ENCODE data around the gene GNAS-AS1. TPM values are rescaled to one million over a fixed set of nuclear protein-coding genes. Genes with fewer than 3 reads are reported as not detected.

The GNAS-AS1 gene
- total and polyA plus RNA-seq, 2 donors from 2014 or later: 0.37 to 0.88 TPM

DNA sequence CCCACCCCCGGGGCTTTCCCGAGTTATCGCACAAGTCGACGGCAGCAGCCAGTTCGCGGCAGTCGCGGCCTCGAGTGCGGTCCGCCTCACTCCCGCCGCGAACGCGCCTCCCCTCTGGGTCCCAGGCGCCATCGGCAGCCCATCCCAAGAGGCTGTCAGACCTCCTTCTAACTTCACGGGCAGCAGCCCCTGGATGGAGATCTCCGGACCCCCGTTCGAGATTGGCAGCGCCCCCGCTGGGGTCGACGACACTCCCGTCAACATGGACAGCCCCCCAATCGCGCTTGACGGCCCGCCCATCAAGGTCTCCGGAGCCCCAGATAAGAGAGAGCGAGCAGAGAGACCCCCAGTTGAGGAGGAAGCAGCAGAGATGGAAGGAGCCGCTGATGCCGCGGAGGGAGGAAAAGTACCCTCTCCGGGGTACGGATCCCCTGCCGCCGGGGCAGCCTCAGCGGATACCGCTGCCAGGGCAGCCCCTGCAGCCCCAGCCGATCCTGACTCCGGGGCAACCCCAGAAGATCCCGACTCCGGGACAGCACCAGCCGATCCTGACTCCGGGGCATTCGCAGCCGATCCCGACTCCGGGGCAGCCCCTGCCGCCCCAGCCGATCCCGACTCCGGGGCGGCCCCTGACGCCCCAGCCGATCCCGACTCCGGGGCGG, 3.4 kb upstream of the GNAS-AS1 start:
- no peak for FAIRE-seq

DNA sequence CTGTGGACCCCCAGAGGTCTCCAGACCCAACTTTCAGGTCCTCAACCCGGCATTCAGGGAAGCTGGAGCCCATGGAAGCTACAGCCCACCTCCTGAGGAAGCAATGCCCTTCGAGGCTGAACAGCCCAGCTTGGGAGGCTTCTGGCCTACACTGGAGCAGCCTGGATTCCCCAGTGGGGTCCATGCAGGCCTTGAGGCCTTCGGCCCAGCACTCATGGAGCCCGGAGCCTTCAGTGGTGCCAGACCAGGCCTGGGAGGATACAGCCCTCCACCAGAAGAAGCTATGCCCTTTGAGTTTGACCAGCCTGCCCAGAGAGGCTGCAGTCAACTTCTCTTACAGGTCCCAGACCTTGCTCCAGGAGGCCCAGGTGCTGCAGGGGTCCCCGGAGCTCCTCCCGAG, 2.8 kb upstream of the GNAS-AS1 start:
- intact Hi-C loops (cut with DNase I): no loop called here

More for the DNA sequence above, 3.4 kb upstream of the GNAS-AS1 start:
- Histone ChIP-seq H3K9ac (ENCODE audit: low read length in 3 of 3) (no peak overlapping the region), H3K27me3 (ENCODE audit: control insufficient read depth, insufficient read depth, low read length) (no peaks in the 10 kb centered on the region), H3K9me3 (ENCODE audit: control insufficient read depth in 2 of 3, insufficient read depth in 1 of 3, low read length in 3 of 3) (no peaks in the 10 kb centered on the region), H3K4me1 (ENCODE audit: control insufficient read depth in 2 of 3, insufficient read depth in 2 of 3, low read depth in 1 of 3, low read length in 3 of 3) (no peaks in the 10 kb centered on the region), H3K4me3 (ENCODE audit: low read length in 3 of 3) (no peak overlapping the region), H3K36me3 (ENCODE audit: control insufficient read depth in 2 of 3, insufficient read depth in 3 of 3, low read length in 3 of 3) (no peaks in the 10 kb centered on the region), H3K27ac (ENCODE audit: low read depth in 2 of 2, low read length in 2 of 2) (no peak overlapping the region)
- intact Hi-C loops (cut with DNase I): no loop called here
- TF ChIP-seq, protein P1, sequence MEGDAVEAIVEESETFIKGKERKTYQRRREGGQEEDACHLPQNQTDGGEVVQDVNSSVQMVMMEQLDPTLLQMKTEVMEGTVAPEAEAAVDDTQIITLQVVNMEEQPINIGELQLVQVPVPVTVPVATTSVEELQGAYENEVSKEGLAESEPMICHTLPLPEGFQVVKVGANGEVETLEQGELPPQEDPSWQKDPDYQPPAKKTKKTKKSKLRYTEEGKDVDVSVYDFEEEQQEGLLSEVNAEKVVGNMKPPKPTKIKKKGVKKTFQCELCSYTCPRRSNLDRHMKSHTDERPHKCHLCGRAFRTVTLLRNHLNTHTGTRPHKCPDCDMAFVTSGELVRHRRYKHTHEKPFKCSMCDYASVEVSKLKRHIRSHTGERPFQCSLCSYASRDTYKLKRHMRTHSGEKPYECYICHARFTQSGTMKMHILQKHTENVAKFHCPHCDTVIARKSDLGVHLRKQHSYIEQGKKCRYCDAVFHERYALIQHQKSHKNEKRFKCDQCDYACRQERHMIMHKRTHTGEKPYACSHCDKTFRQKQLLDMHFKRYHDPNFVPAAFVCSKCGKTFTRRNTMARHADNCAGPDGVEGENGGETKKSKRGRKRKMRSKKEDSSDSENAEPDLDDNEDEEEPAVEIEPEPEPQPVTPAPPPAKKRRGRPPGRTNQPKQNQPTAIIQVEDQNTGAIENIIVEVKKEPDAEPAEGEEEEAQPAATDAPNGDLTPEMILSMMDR (IDR thresholded peaks at IDR 0.05; ENCODE audit: borderline replicate concordance, extremely low read depth, insufficient read depth): no peak
- no peak for DNase-seq

DNA sequence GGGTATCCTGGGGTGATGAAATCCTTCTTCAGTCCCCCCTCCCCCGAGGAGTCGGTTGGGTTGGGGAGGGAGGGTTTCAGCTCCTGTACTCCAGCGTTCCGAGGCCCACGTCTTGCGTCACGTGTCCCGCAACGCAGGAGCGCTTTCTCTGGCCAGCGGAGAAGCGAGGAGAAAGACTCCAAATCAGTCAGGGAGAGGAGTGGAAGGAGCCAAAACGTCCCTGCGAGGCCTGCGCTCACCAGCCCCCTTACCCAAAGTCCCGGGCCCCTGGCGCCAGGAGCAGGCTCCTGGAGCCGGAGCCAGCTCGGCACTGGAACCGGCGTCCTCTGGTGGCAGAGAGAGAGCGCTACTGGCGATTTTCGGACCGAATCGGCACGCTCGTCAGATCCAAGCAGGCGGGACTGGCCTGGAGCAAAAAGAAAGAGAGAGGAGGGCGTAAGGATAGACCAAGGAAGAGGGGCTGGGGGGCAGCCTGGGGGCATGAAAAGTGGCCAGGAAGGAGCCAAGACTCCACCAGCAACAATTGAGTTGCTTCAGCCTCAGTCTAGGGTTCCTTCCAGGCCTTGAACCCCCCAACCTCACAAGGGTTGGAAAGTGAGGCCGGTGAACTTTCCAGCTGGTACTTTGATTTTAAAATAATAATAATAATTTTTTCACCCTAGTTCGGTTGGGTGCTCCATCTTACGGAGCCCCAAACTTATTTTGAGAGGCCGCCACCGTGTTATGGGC, 2.0 kb upstream of the GNAS-AS1 start, which contains the start of gene GNAS:
Gene GNAS (plus strand): TSS at position 174 of the 729 bp plus-strand sequence.
- Histone ChIP-seq H3K27me3 (ENCODE audit: control insufficient read depth, insufficient read depth, low read length) (no peaks in the 10 kb centered on the region), H3K27ac (ENCODE audit: low read depth in 2 of 2, low read length in 2 of 2) (no peak within 1 kb of the TSS), H3K9ac (ENCODE audit: low read length in 3 of 3) (no peak within 1 kb of the TSS), H3K4me1 (ENCODE audit: control insufficient read depth in 2 of 3, insufficient read depth in 2 of 3, low read depth in 1 of 3, low read length in 3 of 3) (no peaks in the 10 kb centered on the region), H3K36me3 (ENCODE audit: control insufficient read depth in 2 of 3, insufficient read depth in 3 of 3, low read length in 3 of 3) (no peaks in the 10 kb centered on the region), H3K4me3 (ENCODE audit: low read length in 3 of 3) (peak within 1 kb of the TSS in 1 of 3 donors; percentile 47), H3K9me3 (ENCODE audit: control insufficient read depth in 2 of 3, insufficient read depth in 1 of 3, low read length in 3 of 3) (no peaks in the 10 kb centered on the region)
- TF ChIP-seq, protein P1 (IDR thresholded peaks at IDR 0.05; ENCODE audit: borderline replicate concordance, extremely low read depth, insufficient read depth): peak; percentile 47
- intact Hi-C loops (cut with DNase I): no loop called here
- DNase-seq (peak; percentile 74 to 85 (median 78)), FAIRE-seq (no peak)

More for the DNA sequence above, 2.8 kb upstream of the GNAS-AS1 start:
- FAIRE-seq: no peak
- no peaks in the 10 kb centered on the region for H3K27me3 ChIP-seq (ENCODE audit: control insufficient read depth, insufficient read depth, low read length)
- TF ChIP-seq, protein P1 (IDR thresholded peaks at IDR 0.05; ENCODE audit: borderline replicate concordance, extremely low read depth, insufficient read depth): no peak
- H3K4me3 ChIP-seq (ENCODE audit: low read length in 3 of 3): no peak overlapping the region
- no peak for DNase-seq
- H3K4me1 ChIP-seq (ENCODE audit: control insufficient read depth in 2 of 3, insufficient read depth in 2 of 3, low read depth in 1 of 3, low read length in 3 of 3): no peaks in the 10 kb centered on the region
- no peak overlapping the region for H3K9ac ChIP-seq (ENCODE audit: low read length in 3 of 3)
- H3K9me3 ChIP-seq (ENCODE audit: control insufficient read depth in 2 of 3, insufficient read depth in 1 of 3, low read length in 3 of 3): no peaks in the 10 kb centered on the region
- no peak overlapping the region for H3K27ac ChIP-seq (ENCODE audit: low read depth in 2 of 2, low read length in 2 of 2)
- no peaks in the 10 kb centered on the region for H3K36me3 ChIP-seq (ENCODE audit: control insufficient read depth in 2 of 3, insufficient read depth in 3 of 3, low read length in 3 of 3)

Measured in kidney (tissue), 14 donors.